HepG2 (cell line): ENCODE measurements around the gene GEMIN2. TPM values are rescaled to one million over a fixed set of nuclear protein-coding genes. Genes with fewer than 3 reads are reported as not detected.

Source experiments
- BCL6 ChIP-seq: IDR thresholded peaks from 2 replicates; pipeline ENCODE4 v1.6.1; 2016; ENCODE audit warnings: missing genetic modification reagents, missing compliant biosample characterization
- BHLHE40 ChIP-seq: IDR thresholded peaks from 2 replicates; pipeline ENCODE4 v1.6.1; 2011; ENCODE audit warnings: low read length, improper control_type of control experiment
- ETV5 ChIP-seq: IDR thresholded peaks from 2 replicates; pipeline ENCODE4 v1.6.1; 2018; ENCODE audit warnings: missing biosample characterization, missing genetic modification reagents, inconsistent platforms, borderline replicate concordance
- HIVEP1 ChIP-seq: sonication (generic); formaldehyde crosslinking; IDR thresholded peaks from 2 replicates; pipeline ENCODE4 v1.4.0; 2020; ENCODE audit warnings: mild to moderate bottlenecking, missing genetic modification reagents
- KDM5A ChIP-seq: fragments of 200-600 bp; sonication (generic); IDR thresholded peaks from 2 replicates; pipeline ENCODE4 v1.7.0; 2018; ENCODE audit warnings: antibody characterized with exemption, mild to moderate bottlenecking, low read length, borderline replicate concordance
- MTA3 ChIP-seq: sonication (generic); formaldehyde crosslinking; IDR thresholded peaks from 2 replicates; pipeline ENCODE4 v1.4.0; 2020; ENCODE audit warnings: missing genetic modification reagents
- RAD51 ChIP-seq: fragments of 450-650 bp; IDR thresholded peaks from 2 replicates; pipeline ENCODE4 v1.6.1; 2016; ENCODE audit warnings: borderline replicate concordance
- RFX3 ChIP-seq: IDR thresholded peaks from 2 replicates; pipeline ENCODE4 v1.6.1; 2016; ENCODE audit warnings: missing biosample characterization, missing genetic modification reagents
- SKI ChIP-seq: fragments of 450-650 bp; IDR thresholded peaks from one replicate; pipeline ENCODE4 v1.6.1; 2018; ENCODE audit warnings: mild to moderate bottlenecking; ENCODE audit not compliant: partially characterized antibody
- ZIK1 ChIP-seq: sonication (generic); formaldehyde crosslinking; IDR thresholded peaks from 2 replicates; pipeline ENCODE4 v1.5.0; 2020; ENCODE audit warnings: mild to moderate bottlenecking, low read depth, missing genetic modification reagents, borderline replicate concordance
- ZNF335 ChIP-seq: sonication (generic); formaldehyde crosslinking; IDR thresholded peaks from 2 replicates; pipeline ENCODE4 v1.4.0; 2020; ENCODE audit warnings: missing genetic modification reagents
- ZSCAN25 ChIP-seq: sonication (generic); formaldehyde crosslinking; IDR thresholded peaks from 2 replicates; pipeline ENCODE4 v1.8.0; 2022; ENCODE audit warnings: mild to moderate bottlenecking, missing genetic modification reagents
- polyA plus RNA-seq, 8 experiments: library from polyadenylated mRNA; depleted of rRNA in 3 of 8; stranded (reverse) in 7 of 8; unstranded in 1 of 8; fragments of >200 nt; fragmentation: Illumina TruSeq in 4 of 8; extraction: Trizol in 4 of 8; gene quantifications; 2 replicates each; pipeline versions ENCODE4 v1.2.1 to v1.2.3, GENCODE V29; 2011 to 2016; ENCODE audit warnings: low read depth in 4 of 8, missing spikeins in 1 of 8, mixed read lengths in 1 of 8; ENCODE audit not compliant: insufficient read depth in 1 of 8
- total RNA-seq, 5 experiments: library from RNA; depleted of rRNA; stranded (reverse); fragments of >200 nt; fragmentation: Illumina TruSeq; extraction: Trizol; gene quantifications; 2 replicates each; pipeline ENCODE4 v1.2.3, GENCODE V29; 2016; ENCODE audit warnings: low read depth in 1 of 5
- TF ChIP-seq, protein P1 (sequence below): fragments of 450-650 bp; IDR thresholded peaks from 2 replicates; pipeline ENCODE4 v1.6.1; 2017
- TF ChIP-seq, protein P2 (sequence below): sonication (generic); formaldehyde crosslinking; IDR thresholded peaks from 2 replicates; pipeline ENCODE4 v1.4.0; 2020; ENCODE audit warnings: missing genetic modification reagents
- TF ChIP-seq, protein P3 (sequence below): IDR thresholded peaks from 2 replicates; pipeline ENCODE4 v1.6.1; 2018; ENCODE audit warnings: missing genetic modification reagents, mild to moderate bottlenecking, missing compliant biosample characterization
- TF ChIP-seq, protein P4 (sequence below): sonication (generic); formaldehyde crosslinking; IDR thresholded peaks from 2 replicates; pipeline ENCODE4; 2020; ENCODE audit warnings: missing genetic modification reagents, mild to moderate bottlenecking, borderline replicate concordance
- TF ChIP-seq, protein P5 (sequence below): sonication (generic); formaldehyde crosslinking; IDR thresholded peaks from 2 replicates; pipeline ENCODE4 v1.5.1; 2020; ENCODE audit warnings: mild to moderate bottlenecking, missing genetic modification reagents, moderate library complexity

Gene GEMIN2
- total and polyA plus RNA-seq, 2 of the 13 experiments (the other 11 are each of a cell fraction or from before 2014, with no cell fraction given): 54.8 to 110 TPM

DNA sequence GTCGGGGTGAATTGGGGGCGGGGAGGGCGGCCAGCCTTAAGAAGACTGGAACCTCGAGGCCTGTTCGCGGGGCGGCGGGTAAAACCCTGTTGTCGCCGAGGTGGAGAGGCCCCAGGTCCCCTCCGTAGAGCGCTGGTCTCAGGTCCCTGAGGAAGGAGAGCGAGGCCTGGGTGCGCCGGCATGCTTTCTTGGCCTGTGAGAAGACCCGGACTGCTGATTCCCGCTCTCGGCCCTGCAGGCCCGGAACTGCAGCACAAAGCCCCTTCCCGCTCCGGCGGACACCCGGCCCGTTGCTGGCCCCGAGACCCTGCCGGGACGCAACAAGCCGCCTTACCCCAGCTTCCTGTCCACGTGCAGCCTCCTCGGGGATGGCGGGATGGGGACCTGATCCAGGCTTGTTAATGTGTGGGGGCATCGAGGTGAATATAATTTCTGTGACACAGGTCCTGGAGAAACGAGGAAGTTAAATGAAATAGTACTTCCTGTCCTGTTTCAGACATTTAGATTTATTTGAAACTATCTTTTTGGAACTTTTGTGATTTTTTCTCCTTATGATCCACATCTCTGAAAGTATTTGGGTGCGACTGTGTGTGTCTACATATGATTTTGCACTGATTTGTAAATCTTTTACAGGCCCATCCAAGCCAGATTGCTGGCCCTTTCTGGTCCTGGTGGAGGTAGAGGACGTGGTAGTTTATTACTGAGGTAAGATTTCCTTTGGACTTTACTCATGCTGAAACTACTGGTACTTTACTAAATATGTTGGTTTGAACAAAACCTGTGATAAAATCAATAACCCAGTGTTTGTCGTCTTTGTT is 61.5 kb downstream of the GEMIN2 start (continued):
- TF ChIP-seq RAD51 (no peak), ETV5 (CRISPR knock-in tag) (peak; percentile 56), ZNF335 (CRISPR knock-in tag) (peak; percentile 57; the same call in 1 of the 2 replicates), MTA3 (no peak), BHLHE40 (peak; percentile 59), SKI (no peak), RFX3 (no peak; the same call in 1 of the 2 replicates), KDM5A (no peak; the same call in 1 of the 2 replicates), ZSCAN25 (CRISPR knock-in tag) (peak; percentile 58), HIVEP1 (CRISPR knock-in tag) (peak; percentile 86; the same call in 1 of the 2 replicates), BCL6 (CRISPR knock-in tag) (no peak), ZIK1 (CRISPR knock-in tag) (peak; percentile 42; the same call in 1 of the 2 replicates)
- TF ChIP-seq, protein P1, sequence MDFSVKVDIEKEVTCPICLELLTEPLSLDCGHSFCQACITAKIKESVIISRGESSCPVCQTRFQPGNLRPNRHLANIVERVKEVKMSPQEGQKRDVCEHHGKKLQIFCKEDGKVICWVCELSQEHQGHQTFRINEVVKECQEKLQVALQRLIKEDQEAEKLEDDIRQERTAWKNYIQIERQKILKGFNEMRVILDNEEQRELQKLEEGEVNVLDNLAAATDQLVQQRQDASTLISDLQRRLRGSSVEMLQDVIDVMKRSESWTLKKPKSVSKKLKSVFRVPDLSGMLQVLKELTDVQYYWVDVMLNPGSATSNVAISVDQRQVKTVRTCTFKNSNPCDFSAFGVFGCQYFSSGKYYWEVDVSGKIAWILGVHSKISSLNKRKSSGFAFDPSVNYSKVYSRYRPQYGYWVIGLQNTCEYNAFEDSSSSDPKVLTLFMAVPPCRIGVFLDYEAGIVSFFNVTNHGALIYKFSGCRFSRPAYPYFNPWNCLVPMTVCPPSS: no peak
- TF ChIP-seq, protein P2, sequence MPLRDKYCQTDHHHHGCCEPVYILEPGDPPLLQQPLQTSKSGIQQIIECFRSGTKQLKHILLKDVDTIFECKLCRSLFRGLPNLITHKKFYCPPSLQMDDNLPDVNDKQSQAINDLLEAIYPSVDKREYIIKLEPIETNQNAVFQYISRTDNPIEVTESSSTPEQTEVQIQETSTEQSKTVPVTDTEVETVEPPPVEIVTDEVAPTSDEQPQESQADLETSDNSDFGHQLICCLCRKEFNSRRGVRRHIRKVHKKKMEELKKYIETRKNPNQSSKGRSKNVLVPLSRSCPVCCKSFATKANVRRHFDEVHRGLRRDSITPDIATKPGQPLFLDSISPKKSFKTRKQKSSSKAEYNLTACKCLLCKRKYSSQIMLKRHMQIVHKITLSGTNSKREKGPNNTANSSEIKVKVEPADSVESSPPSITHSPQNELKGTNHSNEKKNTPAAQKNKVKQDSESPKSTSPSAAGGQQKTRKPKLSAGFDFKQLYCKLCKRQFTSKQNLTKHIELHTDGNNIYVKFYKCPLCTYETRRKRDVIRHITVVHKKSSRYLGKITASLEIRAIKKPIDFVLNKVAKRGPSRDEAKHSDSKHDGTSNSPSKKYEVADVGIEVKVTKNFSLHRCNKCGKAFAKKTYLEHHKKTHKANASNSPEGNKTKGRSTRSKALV (CRISPR knock-in tag): peak; percentile 2; the same call in 1 of the 2 replicates
- TF ChIP-seq, protein P3, sequence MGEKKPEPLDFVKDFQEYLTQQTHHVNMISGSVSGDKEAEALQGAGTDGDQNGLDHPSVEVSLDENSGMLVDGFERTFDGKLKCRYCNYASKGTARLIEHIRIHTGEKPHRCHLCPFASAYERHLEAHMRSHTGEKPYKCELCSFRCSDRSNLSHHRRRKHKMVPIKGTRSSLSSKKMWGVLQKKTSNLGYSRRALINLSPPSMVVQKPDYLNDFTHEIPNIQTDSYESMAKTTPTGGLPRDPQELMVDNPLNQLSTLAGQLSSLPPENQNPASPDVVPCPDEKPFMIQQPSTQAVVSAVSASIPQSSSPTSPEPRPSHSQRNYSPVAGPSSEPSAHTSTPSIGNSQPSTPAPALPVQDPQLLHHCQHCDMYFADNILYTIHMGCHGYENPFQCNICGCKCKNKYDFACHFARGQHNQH (CRISPR knock-in tag): no peak
- TF ChIP-seq, protein P4, sequence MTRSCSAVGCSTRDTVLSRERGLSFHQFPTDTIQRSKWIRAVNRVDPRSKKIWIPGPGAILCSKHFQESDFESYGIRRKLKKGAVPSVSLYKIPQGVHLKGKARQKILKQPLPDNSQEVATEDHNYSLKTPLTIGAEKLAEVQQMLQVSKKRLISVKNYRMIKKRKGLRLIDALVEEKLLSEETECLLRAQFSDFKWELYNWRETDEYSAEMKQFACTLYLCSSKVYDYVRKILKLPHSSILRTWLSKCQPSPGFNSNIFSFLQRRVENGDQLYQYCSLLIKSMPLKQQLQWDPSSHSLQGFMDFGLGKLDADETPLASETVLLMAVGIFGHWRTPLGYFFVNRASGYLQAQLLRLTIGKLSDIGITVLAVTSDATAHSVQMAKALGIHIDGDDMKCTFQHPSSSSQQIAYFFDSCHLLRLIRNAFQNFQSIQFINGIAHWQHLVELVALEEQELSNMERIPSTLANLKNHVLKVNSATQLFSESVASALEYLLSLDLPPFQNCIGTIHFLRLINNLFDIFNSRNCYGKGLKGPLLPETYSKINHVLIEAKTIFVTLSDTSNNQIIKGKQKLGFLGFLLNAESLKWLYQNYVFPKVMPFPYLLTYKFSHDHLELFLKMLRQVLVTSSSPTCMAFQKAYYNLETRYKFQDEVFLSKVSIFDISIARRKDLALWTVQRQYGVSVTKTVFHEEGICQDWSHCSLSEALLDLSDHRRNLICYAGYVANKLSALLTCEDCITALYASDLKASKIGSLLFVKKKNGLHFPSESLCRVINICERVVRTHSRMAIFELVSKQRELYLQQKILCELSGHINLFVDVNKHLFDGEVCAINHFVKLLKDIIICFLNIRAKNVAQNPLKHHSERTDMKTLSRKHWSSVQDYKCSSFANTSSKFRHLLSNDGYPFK (CRISPR knock-in tag): peak; percentile 90
- TF ChIP-seq, protein P5, sequence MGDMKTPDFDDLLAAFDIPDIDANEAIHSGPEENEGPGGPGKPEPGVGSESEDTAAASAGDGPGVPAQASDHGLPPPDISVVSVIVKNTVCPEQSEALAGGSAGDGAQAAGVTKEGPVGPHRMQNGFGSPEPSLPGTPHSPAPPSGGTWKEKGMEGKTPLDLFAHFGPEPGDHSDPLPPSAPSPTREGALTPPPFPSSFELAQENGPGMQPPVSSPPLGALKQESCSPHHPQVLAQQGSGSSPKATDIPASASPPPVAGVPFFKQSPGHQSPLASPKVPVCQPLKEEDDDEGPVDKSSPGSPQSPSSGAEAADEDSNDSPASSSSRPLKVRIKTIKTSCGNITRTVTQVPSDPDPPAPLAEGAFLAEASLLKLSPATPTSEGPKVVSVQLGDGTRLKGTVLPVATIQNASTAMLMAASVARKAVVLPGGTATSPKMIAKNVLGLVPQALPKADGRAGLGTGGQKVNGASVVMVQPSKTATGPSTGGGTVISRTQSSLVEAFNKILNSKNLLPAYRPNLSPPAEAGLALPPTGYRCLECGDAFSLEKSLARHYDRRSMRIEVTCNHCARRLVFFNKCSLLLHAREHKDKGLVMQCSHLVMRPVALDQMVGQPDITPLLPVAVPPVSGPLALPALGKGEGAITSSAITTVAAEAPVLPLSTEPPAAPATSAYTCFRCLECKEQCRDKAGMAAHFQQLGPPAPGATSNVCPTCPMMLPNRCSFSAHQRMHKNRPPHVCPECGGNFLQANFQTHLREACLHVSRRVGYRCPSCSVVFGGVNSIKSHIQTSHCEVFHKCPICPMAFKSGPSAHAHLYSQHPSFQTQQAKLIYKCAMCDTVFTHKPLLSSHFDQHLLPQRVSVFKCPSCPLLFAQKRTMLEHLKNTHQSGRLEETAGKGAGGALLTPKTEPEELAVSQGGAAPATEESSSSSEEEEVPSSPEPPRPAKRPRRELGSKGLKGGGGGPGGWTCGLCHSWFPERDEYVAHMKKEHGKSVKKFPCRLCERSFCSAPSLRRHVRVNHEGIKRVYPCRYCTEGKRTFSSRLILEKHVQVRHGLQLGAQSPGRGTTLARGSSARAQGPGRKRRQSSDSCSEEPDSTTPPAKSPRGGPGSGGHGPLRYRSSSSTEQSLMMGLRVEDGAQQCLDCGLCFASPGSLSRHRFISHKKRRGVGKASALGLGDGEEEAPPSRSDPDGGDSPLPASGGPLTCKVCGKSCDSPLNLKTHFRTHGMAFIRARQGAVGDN (CRISPR knock-in tag): peak; percentile 95
